Astrocyte (in vitro differentiated cells and primary cell): ENCODE results near the gene RPS14.

ENCODE experiments used
- CTCF ChIP-seq: IDR thresholded peaks from 2 replicates; pipeline ENCODE4 v1.5.1; 2011; ENCODE audit warnings: low read depth, mild to moderate bottlenecking, inconsistent platforms, low read length, moderate library complexity; ENCODE audit not compliant: insufficient read depth
- EZH2 ChIP-seq: IDR thresholded peaks from 2 replicates; pipeline ENCODE4 v1.6.1; 2012; ENCODE audit warnings: mild to moderate bottlenecking, low read length, inconsistent platforms; ENCODE audit not compliant: insufficient read depth

- TF ChIP-seq CTCF (no peak), EZH2 (no peak)
Observed at GRCh38 chr5:150487199-150488061, 37.9 kb upstream of the RPS14 start.
